GF-D8 (cell line): ENCODE results near the gene OBSL1.

Experiments
- DNase-seq: peaks from one replicate; lab custom pipeline; 2025; lab: John Stamatoyannopoulos, UW

The OBSL1 gene

GRCh38 chr2:219531639-219532377 is 39.5 kb downstream of the OBSL1 start:
- no peak for DNase-seq

DNA sequence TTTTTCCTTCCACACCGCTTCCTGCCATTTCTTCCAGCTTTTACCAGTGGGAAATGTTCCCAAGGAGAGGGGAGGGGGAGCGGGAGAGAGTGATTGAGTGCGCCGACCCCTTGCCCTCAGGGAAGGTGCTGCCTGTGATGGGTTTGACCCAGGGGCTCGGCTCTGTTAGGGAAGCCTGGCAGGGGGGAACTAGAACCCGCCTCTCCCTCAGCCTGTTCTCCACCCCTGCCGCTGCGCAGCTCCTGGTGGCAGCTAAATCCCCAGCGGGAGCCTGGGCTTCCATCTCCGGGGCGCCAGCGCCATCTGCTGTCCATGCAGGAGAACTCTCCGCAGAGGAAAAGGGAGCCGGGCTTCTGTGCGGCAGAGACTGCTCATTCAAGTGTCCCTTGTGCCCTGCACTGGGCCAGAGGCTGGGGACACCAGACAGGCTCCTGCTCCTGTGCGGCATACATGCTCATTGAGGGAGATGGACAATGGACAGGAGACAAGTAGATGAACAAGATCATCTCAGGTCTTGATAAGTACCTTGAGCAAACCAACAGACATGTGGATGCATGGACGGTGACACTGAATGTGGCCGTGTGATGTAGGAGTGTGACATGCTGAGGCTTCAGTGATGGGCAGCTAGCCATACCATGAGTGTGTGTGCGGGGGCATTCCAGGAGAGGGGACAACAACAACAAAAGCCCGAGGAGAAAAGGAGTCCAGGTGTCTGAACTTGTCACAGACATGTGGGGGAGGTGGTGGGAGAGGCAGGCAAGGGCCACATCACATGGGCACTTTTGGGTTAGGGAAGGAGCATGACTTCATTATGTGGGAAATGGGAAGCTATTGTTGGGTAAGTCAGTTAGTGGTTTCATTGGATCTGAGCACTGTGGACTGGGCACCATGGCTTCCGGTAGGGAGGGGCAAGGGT is 41.0 kb downstream of the OBSL1 start:
- peak; percentile 19 for DNase-seq

DNA sequence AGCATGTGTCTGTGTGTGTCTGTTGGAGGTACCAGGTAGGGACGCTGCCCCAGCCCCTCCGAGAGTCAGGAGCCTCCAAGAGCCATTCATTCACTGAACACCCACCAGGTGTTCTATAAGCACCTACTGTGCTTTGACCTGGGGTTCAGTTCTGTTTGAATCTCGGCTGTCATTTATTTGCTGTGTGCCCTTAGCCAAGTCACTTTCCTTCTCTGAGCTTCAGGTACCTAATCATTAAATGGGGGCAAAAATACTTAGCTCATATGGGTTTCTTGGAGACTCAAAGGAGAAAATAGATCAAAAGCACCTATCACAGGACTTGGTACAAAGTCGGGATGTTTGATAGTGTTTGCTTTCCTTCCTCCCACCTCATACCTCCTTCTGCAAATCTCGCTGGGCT is 43.9 kb downstream of the OBSL1 start:
- no peak for DNase-seq

DNA sequence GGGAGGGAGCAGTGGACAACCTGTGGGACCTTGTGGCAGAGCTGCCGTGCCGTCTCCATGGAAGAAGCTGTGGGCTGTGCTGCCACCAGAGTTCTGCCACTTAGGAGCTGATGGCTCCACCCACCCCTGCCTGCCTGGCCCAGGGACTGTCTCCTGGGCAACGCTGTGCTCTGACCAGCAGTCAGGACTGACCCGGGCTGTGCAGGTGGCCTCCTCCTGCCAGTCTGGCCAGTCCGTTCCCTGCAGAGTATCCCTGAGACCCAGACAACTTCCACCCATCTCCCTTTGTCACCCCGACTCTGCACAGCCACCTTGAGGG is 44.3 kb downstream of the OBSL1 start:
- no peak for DNase-seq

DNA sequence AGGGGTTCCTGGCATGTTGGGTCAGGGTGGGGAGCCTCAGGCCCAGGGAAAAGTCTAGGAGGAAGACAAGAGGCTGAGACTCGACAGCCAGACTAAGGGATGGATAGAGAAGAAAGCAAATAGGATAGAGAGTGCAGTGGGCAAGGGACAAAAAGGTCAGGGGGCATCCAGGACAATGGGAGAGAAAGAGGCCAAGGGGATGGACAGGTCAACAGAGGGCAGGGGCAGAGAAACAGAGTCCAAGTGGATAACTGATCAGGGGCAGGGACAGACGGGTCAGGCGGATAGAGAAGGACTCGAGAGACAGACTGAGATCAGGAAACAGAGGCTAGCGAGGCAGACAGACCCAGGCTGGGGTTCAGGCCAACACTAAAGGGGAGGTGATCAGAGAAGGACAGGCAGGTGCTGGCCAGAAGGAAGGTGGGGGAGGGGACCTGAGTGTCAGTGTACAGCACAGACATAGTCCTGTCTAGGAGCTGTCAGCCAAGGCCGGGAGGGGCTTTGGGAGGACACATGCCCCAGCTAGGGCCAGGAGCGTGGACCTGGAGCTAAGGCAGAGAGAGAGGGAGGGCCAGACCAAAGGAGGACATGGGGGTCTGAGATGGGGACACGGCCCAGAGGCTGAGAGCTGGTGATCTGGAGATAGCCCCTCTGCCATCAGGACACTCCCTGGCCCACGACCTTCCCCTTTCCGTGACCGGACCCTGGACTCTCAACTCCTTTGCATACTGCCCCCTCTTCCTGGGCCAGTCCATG is 44.8 kb downstream of the OBSL1 start:
- no peak for DNase-seq

DNA sequence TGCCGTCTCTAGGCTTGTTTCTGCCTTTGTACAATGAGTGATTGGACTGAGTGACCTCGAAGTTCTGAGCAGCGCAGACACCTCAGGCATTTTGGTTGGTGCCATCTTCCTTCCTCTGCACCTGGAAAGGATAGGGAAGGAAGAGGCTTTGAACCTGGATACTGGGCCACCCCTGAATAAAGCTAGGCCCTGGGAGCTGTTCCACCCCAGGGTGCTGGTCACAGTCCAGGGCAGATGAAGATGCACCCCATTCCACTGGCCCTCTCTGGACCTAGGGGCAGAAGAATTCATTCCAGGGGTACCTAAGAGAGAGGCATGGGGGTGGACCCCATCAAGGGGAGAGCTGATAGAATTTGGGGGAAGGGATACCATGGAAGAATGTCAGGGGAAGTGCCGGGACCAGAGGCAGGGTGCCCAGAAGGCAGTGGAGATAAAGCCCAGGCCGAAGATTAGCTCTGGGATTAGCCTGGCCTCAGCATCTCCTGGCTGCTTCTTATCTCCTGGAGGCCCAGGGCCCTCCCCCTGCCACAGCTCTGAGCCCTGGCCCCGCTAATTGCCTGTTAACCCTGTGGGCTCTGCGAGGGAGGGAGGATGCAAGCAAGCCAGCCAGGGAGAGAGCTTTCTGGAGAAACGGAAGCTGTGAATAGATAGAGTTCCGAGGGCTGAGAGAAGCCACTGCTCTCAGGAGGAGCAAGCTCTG is 45.7 kb downstream of the OBSL1 start:
- DNase-seq, result no peak

GRCh38 chr2:219524817-219525216 is 46.5 kb downstream of the OBSL1 start:
- no peak for DNase-seq

DNA sequence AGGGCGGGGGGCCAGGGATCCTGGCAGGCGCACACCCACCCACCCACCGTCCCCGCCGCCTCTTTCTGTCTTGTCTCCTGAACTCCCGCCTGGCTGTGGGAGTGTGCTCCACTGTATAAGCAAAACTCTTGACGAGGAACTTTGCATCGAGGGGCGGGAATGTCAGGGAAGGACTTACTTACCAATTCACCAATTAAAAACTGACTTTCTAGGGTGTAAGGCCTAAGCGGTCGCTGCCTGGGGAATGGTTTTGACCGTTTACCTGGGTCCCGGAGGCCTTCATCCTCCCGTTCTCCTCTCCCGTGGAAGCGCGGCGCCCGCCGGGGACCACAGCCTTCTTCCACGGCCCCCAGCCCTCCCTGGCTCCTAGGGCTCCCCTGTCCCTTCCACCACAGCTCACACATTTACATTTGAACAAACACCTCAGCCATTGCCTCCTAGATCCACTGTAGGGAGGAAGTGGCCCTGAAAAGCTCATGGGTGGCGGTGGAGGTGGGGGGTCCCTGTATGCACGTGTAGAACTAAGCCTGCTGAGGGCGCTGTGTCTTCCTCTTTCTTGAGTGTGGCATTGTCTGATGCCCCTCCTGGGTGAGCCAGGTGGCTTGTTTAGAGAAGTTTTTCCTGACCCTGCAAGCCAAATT is 48.2 kb downstream of the OBSL1 start:
- DNase-seq, result no peak

DNA sequence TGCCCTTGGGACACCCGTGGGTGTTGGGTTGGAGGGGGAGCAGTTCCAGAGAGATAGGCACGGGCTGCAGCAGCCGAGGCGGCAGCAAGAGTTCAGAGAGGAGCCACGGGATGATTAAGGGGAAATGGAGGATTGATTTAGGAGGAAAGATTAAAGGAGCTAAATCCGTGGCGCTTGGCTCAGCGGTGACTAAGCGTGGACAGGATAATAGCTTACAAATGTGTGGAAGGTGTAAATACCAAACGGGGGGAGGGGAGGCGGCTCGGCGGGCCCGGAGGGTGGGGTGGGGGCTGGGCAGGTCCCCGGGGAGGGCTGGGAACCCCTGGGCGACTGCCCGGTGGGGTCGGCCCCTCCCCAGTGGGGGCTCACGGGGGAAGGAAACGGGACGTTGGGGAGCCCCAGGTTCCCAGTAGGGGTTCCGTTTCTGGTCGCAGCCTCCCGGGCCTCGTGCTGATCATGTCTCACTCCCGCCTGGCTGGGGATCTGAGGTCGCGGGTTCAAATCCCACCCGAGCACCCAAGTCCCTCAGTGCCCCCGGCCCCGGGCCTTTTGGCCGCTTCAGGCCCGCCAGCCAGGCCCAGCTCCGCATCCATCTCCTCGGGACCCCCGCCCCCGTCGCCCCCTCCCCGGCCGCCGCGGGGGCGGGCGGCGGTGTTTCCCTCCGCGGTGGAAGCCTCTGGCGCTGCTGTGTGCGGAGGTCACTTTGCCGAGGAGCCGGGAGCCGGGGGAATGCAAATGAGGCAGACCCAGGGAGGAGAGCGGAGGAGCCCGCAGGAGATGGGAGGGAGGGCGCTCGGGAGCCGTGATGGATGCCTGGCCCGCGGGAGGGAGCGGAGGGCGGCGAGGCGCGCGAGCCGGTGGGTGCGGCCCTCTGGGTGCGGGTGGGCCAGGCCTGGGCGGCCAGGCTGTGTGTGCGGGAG is 49.0 kb downstream of the OBSL1 start:
- DNase-seq, result no peak

GRCh38 chr2:219521066-219521880 is 50.1 kb downstream of the OBSL1 start:
- no peak for DNase-seq

- no peak for DNase-seq
Measured at GRCh38 chr2:219520079-219520478, 51.3 kb downstream of the OBSL1 start.

GRCh38 chr2:219519526-219519916 is 51.8 kb downstream of the OBSL1 start:
- no peak for DNase-seq

- no peak for DNase-seq
Measured at GRCh38 chr2:219517954-219518778, 53.2 kb downstream of the OBSL1 start.

- DNase-seq, result no peak
Measured at GRCh38 chr2:219516888-219517287, 54.5 kb downstream of the OBSL1 start.

- no peak for DNase-seq
Measured at GRCh38 chr2:219515874-219516629, 55.3 kb downstream of the OBSL1 start.

GRCh38 chr2:219514836-219515235 is 56.5 kb downstream of the OBSL1 start:
- no peak for DNase-seq

- peak; percentile 13 for DNase-seq
Measured at GRCh38 chr2:219514196-219514761, 57.1 kb downstream of the OBSL1 start, which contains the start of gene ASIC4. TSS of gene ASIC4 (plus strand) at chr2:219514482. CDS start at chr2:219514725, 243 bp downstream.
